Effector CD8-positive, alpha-beta T cell (primary cell): ENCODE results near the gene GPR42.

Experiments used
- DNase-seq: peaks from one replicate; lab custom pipeline; 2025; lab: John Stamatoyannopoulos, UW

Gene GPR42

DNA sequence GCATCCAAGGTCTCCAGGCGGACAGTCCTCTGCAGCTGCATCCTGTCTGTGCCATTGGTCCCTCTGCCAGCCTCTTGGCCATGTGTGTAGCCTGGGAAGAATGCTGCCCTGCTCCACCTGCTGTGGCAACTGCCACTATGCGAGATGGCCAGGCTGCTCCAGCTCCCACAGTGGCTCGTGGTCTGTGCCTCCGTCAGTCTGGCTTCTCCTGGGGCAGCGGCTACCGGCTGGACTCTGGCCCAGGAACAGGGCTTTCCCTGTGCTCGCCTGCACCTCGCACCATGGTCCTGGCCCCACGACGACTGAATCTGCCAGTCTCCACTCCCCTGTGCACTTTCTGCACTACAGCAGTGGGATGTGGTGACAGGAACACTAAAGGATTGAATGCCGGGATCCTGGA lies 50.5 kb downstream of the GPR42 start:
- no peak for DNase-seq
